Aorta (tissue), 5 donors: Measurements from ENCODE around the gene SNX2. TPM values are rescaled to one million over a fixed set of nuclear protein-coding genes. Genes with fewer than 3 reads are reported as not detected.

Source experiments
- ATAC-seq: fragments of 200-7000 bp; cut with Tn5 transposase; one replicate; pipeline ENCODE4 v1.9.1; 2022; ENCODE audit warnings: moderate library complexity; ENCODE audit not compliant: low FRiP score
- DNase-seq, 2 donors: peaks; one replicate each; pipeline ENCODE4 v3.0.0-alpha.2; 2020
- H3K27ac ChIP-seq, 2 donors: one replicate each; pipeline ENCODE4 v1.5.1; 2013; ENCODE audit warnings: low read length in 2 of 2, mild to moderate bottlenecking in 2 of 2, moderate library complexity in 2 of 2, control low read depth in 1 of 2, inconsistent platforms in 1 of 2, low read depth in 1 of 2
- H3K27me3 ChIP-seq, 2 donors: one replicate each; pipeline ENCODE4 v1.6.1; 2013; ENCODE audit warnings: control low read depth in 1 of 2, low read length in 1 of 2, mild to moderate bottlenecking in 1 of 2, moderate library complexity in 1 of 2; ENCODE audit not compliant: insufficient read depth in 2 of 2, control insufficient read depth in 1 of 2
- H3K36me3 ChIP-seq, 2 donors: one replicate each; pipeline ENCODE4 v1.6.1; 2013; ENCODE audit warnings: control low read depth in 1 of 2, low read length in 1 of 2, mild to moderate bottlenecking in 1 of 2; ENCODE audit not compliant: insufficient read depth in 2 of 2, control insufficient read depth in 1 of 2
- H3K4me1 ChIP-seq, 2 donors: one replicate each; pipeline ENCODE4 v1.6.1; 2013; ENCODE audit warnings: low read length in 2 of 2, control low read depth in 1 of 2, mild to moderate bottlenecking in 1 of 2, moderate library complexity in 1 of 2; ENCODE audit not compliant: insufficient read depth in 2 of 2, control insufficient read depth in 1 of 2
- H3K4me3 ChIP-seq, 2 donors: one replicate each; pipeline ENCODE4 v1.5.1; 2013; ENCODE audit warnings: low read length in 2 of 2, control low read depth in 1 of 2, mild to moderate bottlenecking in 1 of 2
- H3K9me3 ChIP-seq: one replicate; pipeline ENCODE4 v1.6.1; 2013; ENCODE audit warnings: mild to moderate bottlenecking, low read length; ENCODE audit not compliant: control insufficient read depth
- WGBS, 2 donors: extraction: QIAGEN DNeasy Blood & Tissue Kit; methylation state at CpG; one replicate each; pipeline ENCODE4 v1.1.7; 2013; 5-methylcytosine and 5-hydroxymethylcytosine counted together
- intact Hi-C, 2 donors: fragments of 100-400 bp; cut with DNase I; formaldehyde crosslinking; loops; one replicate each; pipeline versions ENCODE4 v1.14.2 to v1.15.0; 2022
- polyA plus RNA-seq, 2 donors: library from polyadenylated mRNA; stranded (reverse); fragments of 200-250 nt; gene quantifications; one replicate each; pipeline ENCODE4 v1.2.3, GENCODE V29; 2013
- total RNA-seq, 2 donors: library from RNA; stranded (reverse); fragmentation: NEBNext Ultra II Directional; extraction: Animal tissue kit (Norgen Biotek cat#: 25700); gene quantifications; one replicate each; pipeline ENCODE4 v1.2.1, GENCODE V29; 2021
- donor health status: healthy with polysubstance abuse.
- donor health status: Bipolar disorder and iron deficiency.
- donor health status: DM: no; HTN: no; CAD: no.
- donor health status: DM: no; HTN: no; CAD: no.
- donor health status: DM: yes; HTN: yes; CAD: no.

Gene SNX2
- total and polyA plus RNA-seq, 4 donors, result 43.3 to 93.8 (median 67.9) TPM

GRCh38 chr5:122839731-122840130 is 64.9 kb downstream of the SNX2 start:
- Histone ChIP-seq H3K4me1 (peaks cover 0 to 2% of the 10 kb centered on the region in 2 donors), H3K36me3 (no peaks in the 10 kb centered on the region), H3K27me3 (no peaks in the 10 kb centered on the region), H3K9me3 (no peaks in the 10 kb centered on the region), H3K4me3 (no peak overlapping the region), H3K27ac (no peak overlapping the region)
- DNase-seq, result no peak
- ATAC-seq, result no peak
- intact Hi-C loops, result no loop called here
- WGBS, 2 donors, result 97 to 98% methylated on average over 4 of the region's 4 CpGs

GRCh38 chr5:122842016-122842580 is 67.2 kb downstream of the SNX2 start:
- H3K27ac ChIP-seq, result no peak overlapping the region
- H3K4me3 ChIP-seq, result no peak overlapping the region
- DNase-seq (no peak), ATAC-seq (no peak)
- H3K36me3 ChIP-seq, result no peaks in the 10 kb centered on the region
- WGBS, 2 donors, result 93 to 97% methylated on average over 6 of the region's 6 CpGs
- no peaks in the 10 kb centered on the region for H3K27me3 ChIP-seq
- no peaks in the 10 kb centered on the region for H3K9me3 ChIP-seq
- H3K4me1 ChIP-seq, result no peaks in the 10 kb centered on the region
- intact Hi-C loops, result no loop called here

DNA sequence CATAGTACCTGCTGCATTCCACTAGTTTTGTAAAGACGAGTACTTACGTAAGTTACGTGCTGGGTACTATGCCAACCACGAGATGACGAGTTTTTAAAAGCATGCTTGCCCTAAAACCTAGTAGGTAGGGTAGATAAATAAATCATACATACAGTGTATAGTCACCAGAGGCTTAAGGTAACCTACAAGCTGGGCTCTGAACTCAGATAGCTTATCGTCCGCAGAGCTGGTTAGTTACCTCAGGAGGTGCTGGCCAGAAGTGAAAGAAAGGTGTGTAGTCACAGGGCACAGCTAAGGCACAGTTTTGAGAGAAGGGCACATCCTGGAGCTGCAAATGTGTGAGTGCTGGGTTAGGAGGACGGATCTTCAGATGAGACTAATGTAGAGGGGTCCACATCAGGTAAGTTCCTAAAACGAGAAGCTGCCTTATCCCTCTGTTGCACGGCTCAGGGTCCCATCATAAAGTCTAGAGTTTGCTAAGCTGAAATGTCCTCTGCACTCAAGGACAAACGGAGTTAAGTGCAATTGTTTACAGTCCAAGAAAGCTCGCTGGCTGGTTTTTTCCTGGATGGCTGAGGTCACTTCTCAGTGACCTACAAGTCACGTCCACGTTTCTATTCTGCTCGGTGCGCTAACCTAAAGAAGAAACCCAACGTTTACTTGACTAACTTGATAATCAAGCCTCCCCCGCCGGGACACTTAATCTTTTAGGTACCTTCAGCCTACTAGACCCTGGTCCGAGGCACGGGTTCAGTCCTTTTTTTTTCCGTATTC is 69.4 kb downstream of the SNX2 start:
- no peaks in the 10 kb centered on the region for H3K36me3 ChIP-seq
- DNase-seq, result no peak
- peak overlapping the region in 1 of 2 donors; percentile 55 for H3K27ac ChIP-seq
- H3K9me3 ChIP-seq, result no peaks in the 10 kb centered on the region
- 35 to 36% methylated on average over 22 of the region's 22 CpGs for WGBS, 2 donors
- intact Hi-C loops, result loop anchor here in 1 of 2 donors (2.0 kb wide), 2 partner anchors 70 to 192 kb away; partner anchors contain the start of genes PPIC and SNX2
- H3K27me3 ChIP-seq, result no peaks in the 10 kb centered on the region
- no peak for ATAC-seq
- no peaks in the 10 kb centered on the region for H3K4me1 ChIP-seq
- peak overlapping the region; percentile 67 to 93 for H3K4me3 ChIP-seq

- 0% methylated on average over 16 of the region's 16 CpGs for WGBS, 2 donors
- Histone ChIP-seq H3K4me1 (no peaks in the 10 kb centered on the region), H3K27me3 (no peaks in the 10 kb centered on the region), H3K9me3 (no peaks in the 10 kb centered on the region), H3K4me3 (peak overlapping the region; percentile 67 to 93), H3K27ac (peak overlapping the region in 1 of 2 donors; percentile 55), H3K36me3 (no peaks in the 10 kb centered on the region)
- peak; percentile 33 for ATAC-seq
- intact Hi-C loops, result loop anchor here in 1 of 2 donors (2.0 to 5.0 kb wide), 3 partner anchors 70 to 527 kb away; partner anchors contain the start of genes PPIC and SNX2
- DNase-seq, result no peak
Measured at GRCh38 chr5:122844910-122845228, 70.0 kb downstream of the SNX2 start.

DNA sequence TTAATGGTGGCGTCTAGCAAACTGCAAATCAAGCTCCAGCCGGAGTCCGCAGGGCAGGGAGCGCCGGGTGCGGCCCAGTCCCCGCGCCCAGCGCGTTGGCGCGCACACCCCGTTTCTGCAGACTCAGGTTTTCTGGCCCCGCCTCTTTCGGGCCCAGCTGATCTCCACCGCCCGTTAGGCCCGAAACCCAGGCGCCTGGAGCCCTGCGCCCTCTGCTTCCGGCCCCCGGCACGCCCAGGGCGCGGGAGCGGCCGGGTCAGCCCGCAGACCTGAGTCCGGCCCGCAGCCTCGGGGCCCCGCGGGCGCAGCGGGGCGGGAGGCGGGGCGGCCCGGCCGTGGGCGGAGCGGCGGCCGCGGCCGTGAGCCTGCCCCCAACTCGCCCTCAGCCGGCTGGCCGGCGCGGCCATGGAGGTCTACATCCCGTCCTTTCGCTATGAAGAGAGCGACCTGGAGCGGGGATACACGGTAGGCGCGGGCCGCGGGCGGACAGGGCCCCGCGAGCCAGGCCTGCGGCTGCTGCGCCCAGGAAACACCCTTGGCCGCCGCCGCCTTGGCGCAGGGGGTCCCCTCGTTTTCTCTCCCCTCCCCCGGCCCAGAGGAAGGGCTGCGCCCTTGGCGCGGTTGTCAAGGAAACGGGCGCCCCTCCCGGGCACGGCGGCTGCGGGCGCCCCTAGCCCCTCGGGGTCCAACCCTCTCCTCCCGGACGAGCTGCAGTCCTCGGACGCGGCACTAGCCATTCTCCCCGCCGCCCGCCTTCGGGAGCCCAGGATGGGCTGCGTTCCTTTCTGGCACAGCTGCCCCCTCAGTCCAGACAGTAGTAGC is 70.6 kb downstream of the SNX2 start, which contains the start of gene SNX24:
SNX24 (plus strand) TSS at position 385 of the 822 bp plus-strand sequence; CDS start at position 406, 21 bp downstream.
- Histone ChIP-seq H3K36me3 (no peaks in the 10 kb centered on the region), H3K9me3 (no peaks in the 10 kb centered on the region), H3K27me3 (no peaks in the 10 kb centered on the region), H3K27ac (peak within 1 kb of the TSS; percentile 53 to 64), H3K4me3 (peak within 1 kb of the TSS; percentile 67 to 93), H3K4me1 (no peaks in the 10 kb centered on the region)
- DNase-seq, result peak; percentile 91 to 93
- WGBS, 2 donors, result 0% methylated on average over 87 to 92 of the region's 92 CpGs
- peak; percentile 90 for ATAC-seq
- intact Hi-C loops, result loop anchor here in 1 of 2 donors (2.0 to 5.0 kb wide), 3 partner anchors 71 to 527 kb away; partner anchors contain the start of genes PPIC and SNX2

DNA sequence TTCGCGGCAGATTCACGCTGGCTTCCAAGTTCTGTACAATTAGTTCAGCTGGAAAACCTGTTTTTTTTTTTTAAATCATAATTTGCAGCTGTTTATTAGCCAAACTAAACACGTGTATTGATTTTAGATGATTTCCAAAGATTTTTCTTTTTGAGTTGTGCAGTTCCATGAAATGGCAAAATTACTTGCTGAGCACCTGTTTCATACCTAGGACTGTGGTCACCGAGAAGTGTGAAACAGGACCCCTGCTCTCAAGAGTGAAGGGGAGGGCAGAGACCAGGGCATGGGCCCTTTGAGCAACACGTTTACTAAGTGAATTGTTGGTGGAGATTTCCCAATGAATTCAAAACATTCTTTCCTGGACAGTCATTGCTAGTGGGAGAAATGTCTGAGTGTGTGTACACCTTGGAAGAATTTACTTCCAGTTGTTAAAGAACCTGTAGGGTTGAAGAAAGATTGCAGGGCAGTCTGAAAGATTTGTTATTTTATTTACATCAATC is 71.2 kb downstream of the SNX2 start:
- Histone ChIP-seq H3K4me1 (no peaks in the 10 kb centered on the region), H3K9me3 (no peaks in the 10 kb centered on the region), H3K4me3 (peak overlapping the region; percentile 67 to 93), H3K36me3 (no peaks in the 10 kb centered on the region), H3K27ac (peak overlapping the region in 1 of 2 donors; percentile 64), H3K27me3 (no peaks in the 10 kb centered on the region)
- intact Hi-C loops, result loop anchor here in 1 of 2 donors (5.0 kb wide), 1 partner anchor 526 kb away; no protein-coding TSS in a partner anchor
- ATAC-seq (no peak), DNase-seq (no peak)
- WGBS, 2 donors, result 1 to 2% methylated on average over 6 of the region's 6 CpGs

DNA sequence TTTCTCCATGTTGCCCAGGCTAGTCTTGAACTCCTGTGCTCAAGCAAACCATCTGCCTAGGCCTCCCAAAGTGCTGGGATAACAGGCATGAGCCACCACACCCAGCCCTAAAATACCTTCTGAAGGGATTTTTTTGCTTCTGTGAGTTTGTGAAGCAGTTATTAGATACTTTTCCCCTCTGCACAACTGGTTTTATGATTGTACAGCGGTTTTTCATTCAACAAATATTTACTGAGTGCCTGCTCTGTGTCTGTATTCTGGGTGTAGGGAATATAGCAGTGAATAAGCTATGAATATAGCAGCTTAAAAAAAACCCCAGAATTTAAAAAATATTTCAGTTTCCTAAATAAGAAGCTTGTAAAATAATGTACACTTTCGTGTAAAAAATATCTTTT is 72.8 kb downstream of the SNX2 start:
- Histone ChIP-seq H3K27ac (no peak overlapping the region), H3K4me1 (no peaks in the 10 kb centered on the region), H3K27me3 (no peaks in the 10 kb centered on the region), H3K4me3 (no peak overlapping the region), H3K9me3 (no peaks in the 10 kb centered on the region), H3K36me3 (no peaks in the 10 kb centered on the region)
- no peak for DNase-seq
- ATAC-seq, result no peak
- intact Hi-C loops, result loop anchor here in 1 of 2 donors (5.0 kb wide), 1 partner anchor 525 kb away; no protein-coding TSS in a partner anchor
- 90 to 91% methylated on average over 2 of the region's 2 CpGs for WGBS, 2 donors

DNA sequence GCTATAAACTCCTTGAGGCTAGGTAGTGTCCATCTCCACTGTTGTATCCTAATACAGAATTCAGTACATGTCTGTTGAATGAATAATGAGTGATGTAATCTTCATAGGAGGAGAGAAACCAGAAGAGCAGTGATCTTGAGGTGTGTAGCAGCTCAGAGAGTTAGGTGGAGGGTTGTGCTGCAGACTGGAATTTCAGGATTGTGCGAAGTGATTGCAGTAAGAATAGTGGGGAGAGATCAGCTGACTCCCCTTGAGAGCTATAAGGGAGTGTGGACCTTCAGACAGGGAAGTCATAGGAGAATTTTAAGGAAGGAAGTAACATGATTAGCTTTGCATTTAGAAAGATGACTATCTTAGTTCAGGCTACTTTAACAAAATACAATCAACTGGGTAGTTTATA is 74.9 kb downstream of the SNX2 start:
- H3K27me3 ChIP-seq, result no peaks in the 10 kb centered on the region
- no peaks in the 10 kb centered on the region for H3K4me1 ChIP-seq
- H3K27ac ChIP-seq, result no peak overlapping the region
- no peak overlapping the region for H3K4me3 ChIP-seq
- H3K9me3 ChIP-seq, result no peaks in the 10 kb centered on the region
- 98 to 100% methylated on average over 1 of the region's 1 CpG for WGBS, 2 donors
- intact Hi-C loops, result loop anchor here in 1 of 2 donors (5.0 kb wide), 1 partner anchor 523 kb away; no protein-coding TSS in a partner anchor
- ATAC-seq (no peak), DNase-seq (no peak)
- H3K36me3 ChIP-seq, result no peaks in the 10 kb centered on the region
